ENCODE data around the gene UBE2I. TPM values are rescaled to one million over a fixed set of nuclear protein-coding genes. Genes with fewer than 3 reads are reported as not detected.
A peak's percentile ranks its signal among the peaks of the same experiment; 100 is the strongest.

The UBE2I gene
- 10 to 100 TPM; 21.8 to 23.9 TPM for total RNA-seq
- 10 to 100 TPM; 19.4 to 23.2 TPM for polyA plus RNA-seq

- peak; percentile 100 for DNase-seq (ENCODE audit: low spot score)
- Histone ChIP-seq H3K27ac (ENCODE audit: low read depth in 1 of 2, low read length in 2 of 2) (peak within 1 kb of the TSS; percentile 99), H3K9ac (ENCODE audit: low read depth in 1 of 2, low read length in 2 of 2) (peak within 1 kb of the TSS; percentile 87 to 96), H3K27me3 (ENCODE audit: control insufficient read depth in 4 of 4, insufficient read depth in 4 of 4, low read length in 3 of 4) (no peaks in the 10 kb centered on the region), H3K4me1 (ENCODE audit: control insufficient read depth in 4 of 4, insufficient read depth in 4 of 4, low read length in 3 of 4) (peaks cover 9 to 43% (median 34%) of the 10 kb centered on the region in 4 donors), H3K9me3 (ENCODE audit: control insufficient read depth in 4 of 4, low read length in 3 of 4) (no peaks in the 10 kb centered on the region), H3K4me3 (ENCODE audit: low read depth in 1 of 3, low read length in 3 of 3) (peak within 1 kb of the TSS; percentile 58 to 99 (median 90)), H3K36me3 (ENCODE audit: control insufficient read depth in 4 of 4, insufficient read depth in 3 of 4, low read depth in 1 of 4, low read length in 3 of 4) (peaks cover 0 to 3% (median 1%) of the 10 kb centered on the region in 4 donors)
- TF ChIP-seq FOXA1 (IDR thresholded peaks at IDR 0.05) (no peak), RAD21 (IDR thresholded peaks at IDR 0.05) (no peak), RXRA (IDR thresholded peaks at IDR 0.05) (peak; percentile 32 to 63), REST (IDR thresholded peaks at IDR 0.05) (no peak), HNF4G (IDR thresholded peaks at IDR 0.05) (no peak), ATF3 (IDR thresholded peaks at IDR 0.05) (no peak), GABPA (IDR thresholded peaks at IDR 0.05 in 1 of 2, conservative IDR thresholded peaks at IDR 0.05 in 1 of 2) (no peak), FOXA2 (IDR thresholded peaks at IDR 0.05) (no peak), JUND (IDR thresholded peaks at IDR 0.05) (peak in 1 of 2 donors; percentile 19), YY1 (IDR thresholded peaks at IDR 0.05) (peak; percentile 64), EGR1 (IDR thresholded peaks at IDR 0.05; ENCODE audit: low read depth in 2 of 2) (peak in 1 of 2 donors; percentile 37), NR2F2 (IDR thresholded peaks at IDR 0.05) (peak; percentile 61), MAX (IDR thresholded peaks at IDR 0.05) (no peak), TAF1 (conservative IDR thresholded peaks at IDR 0.05) (no peak), HNF4A (conservative IDR thresholded peaks at IDR 0.05) (peak in 1 of 2 donors; percentile 30), CTCF (IDR thresholded peaks at IDR 0.05; ENCODE audit: low read depth, low read length, missing input control) (no peak), SP1 (IDR thresholded peaks at IDR 0.05) (peak; percentile 96), ZBTB33 (IDR thresholded peaks at IDR 0.05) (no peak)
- WGBS: 2% methylated on average over 117 of the region's 117 CpGs
Measured at GRCh38 chr16:1308977-1309885, at the start of gene UBE2I. Gene UBE2I (plus strand): TSS chr16:1309636. CDS start chr16:1314031, 4,395 bp downstream.
